Measurements from ENCODE around the gene ASTN2. TPM values are rescaled to one million over a fixed set of nuclear protein-coding genes. Genes with fewer than 3 reads are reported as not detected.

ASTN2 gene
- total RNA-seq, 1 experiment from 2014 or later, result 8.0 TPM

- peak; percentile 74 for DNase-seq
- no peaks in the 10 kb centered on the region for H3K36me3 ChIP-seq
Measured at GRCh38 chr9:116391306-116391900, 1023.5 kb downstream of the ASTN2 start.

GRCh38 chr9:116390303-116391228 lies 1024.3 kb downstream of the ASTN2 start:
- H3K4me3 ChIP-seq, result no peak overlapping the region
- no peaks in the 10 kb centered on the region for H3K27me3 ChIP-seq
- no peaks in the 10 kb centered on the region for H3K9me3 ChIP-seq
- no peaks in the 10 kb centered on the region for H3K36me3 ChIP-seq
- DNase-seq, result no peak

More at GRCh38 chr9:116391306-116391900, 1023.5 kb downstream of the ASTN2 start:
- Histone ChIP-seq H3K9me3 (no peaks in the 10 kb centered on the region), H3K27me3 (no peaks in the 10 kb centered on the region), H3K4me3 (no peak overlapping the region)

- Histone ChIP-seq H3K27me3 (no peaks in the 10 kb centered on the region), H3K9me3 (no peaks in the 10 kb centered on the region), H3K4me3 (no peak overlapping the region), H3K36me3 (no peaks in the 10 kb centered on the region)
- DNase-seq, result no peak
Measured at GRCh38 chr9:116389541-116390302, 1025.1 kb downstream of the ASTN2 start.

DNA sequence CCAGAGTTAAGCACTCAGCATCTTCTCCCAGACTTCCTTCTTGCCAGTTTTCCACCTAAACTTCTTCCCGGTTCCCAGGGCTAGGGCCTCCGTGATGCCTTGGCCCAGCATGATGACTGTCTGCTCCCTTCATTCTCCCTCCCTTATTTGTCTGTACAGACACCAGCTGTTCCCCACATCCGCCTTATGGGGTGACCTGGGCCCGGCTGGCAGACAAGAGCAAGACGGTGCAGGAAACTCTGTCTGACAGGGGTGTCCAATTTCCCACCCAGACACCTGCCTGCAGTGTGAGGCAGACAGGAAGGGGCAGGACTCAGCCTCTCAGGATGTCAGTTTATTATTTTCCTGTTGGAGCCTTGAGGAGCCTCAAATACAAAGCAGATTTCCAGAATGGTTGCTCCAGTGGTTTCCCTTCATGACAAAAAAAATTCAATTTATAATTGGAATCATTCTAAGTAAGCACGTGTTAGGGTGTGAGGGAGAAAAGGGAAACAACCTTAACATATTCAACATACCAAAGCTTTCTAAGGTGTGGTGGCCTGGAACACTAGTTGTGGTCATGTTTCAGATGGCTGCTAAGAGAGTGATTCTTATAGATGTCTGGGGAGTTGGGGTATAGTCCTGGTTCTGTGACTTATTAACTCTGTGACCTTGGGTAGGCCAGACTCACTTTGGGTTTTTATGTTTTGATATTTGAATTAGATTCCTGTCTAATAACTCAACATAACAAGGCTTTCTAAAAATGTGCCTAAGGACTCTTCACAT lies 1026.7 kb downstream of the ASTN2 start:
- Histone ChIP-seq H3K27me3 (no peaks in the 10 kb centered on the region), H3K36me3 (no peaks in the 10 kb centered on the region), H3K4me3 (no peak overlapping the region), H3K9me3 (no peaks in the 10 kb centered on the region)
- no peak for DNase-seq

GRCh38 chr9:116383936-116384335 lies 1030.9 kb downstream of the ASTN2 start:
- no peaks in the 10 kb centered on the region for H3K27me3 ChIP-seq
- DNase-seq, result no peak
- no peak overlapping the region for H3K4me3 ChIP-seq
- no peaks in the 10 kb centered on the region for H3K36me3 ChIP-seq
- H3K9me3 ChIP-seq, result no peaks in the 10 kb centered on the region

DNA sequence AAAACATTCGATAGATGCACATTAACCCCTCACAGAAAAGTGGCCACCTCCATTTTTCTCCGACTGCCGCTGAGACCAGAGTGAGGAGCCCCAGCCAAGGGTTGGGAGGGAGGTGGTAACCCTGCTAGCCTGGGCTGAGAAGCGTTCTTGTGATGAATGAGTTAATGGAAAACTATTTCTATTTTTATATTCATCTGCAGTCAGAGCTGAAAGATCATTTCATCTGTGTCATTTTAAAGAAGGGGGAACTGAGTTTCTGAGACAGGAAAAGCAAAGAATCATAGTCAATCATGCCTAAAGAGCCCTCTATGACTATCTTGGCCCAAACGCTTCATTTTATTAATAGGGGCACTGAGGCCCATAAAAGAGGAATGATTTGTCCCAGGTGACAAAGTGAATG lies 1031.7 kb downstream of the ASTN2 start:
- H3K36me3 ChIP-seq, result no peaks in the 10 kb centered on the region
- no peaks in the 10 kb centered on the region for H3K27me3 ChIP-seq
- H3K4me3 ChIP-seq, result no peak overlapping the region
- no peaks in the 10 kb centered on the region for H3K9me3 ChIP-seq
- no peak for DNase-seq

DNA sequence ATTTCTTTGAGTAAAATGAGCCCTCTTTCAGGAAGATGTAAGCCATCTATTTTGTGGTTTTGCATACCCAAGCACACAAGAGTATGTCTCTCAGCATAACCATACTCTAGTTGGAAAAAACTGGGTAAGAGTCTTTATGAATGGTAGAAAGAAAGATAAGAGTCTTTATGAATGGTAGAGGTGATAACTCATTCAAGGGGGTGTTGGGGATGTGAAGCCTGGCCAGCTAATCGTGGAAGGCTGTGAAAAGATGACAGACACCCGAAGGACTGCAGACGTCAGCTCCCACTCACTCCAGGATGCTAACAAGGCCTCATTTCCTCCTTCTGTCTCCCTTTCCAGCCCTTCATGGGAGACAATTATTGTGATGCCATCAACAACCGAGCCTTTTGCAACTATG lies 1032.8 kb downstream of the ASTN2 start:
- no peaks in the 10 kb centered on the region for H3K36me3 ChIP-seq
- H3K27me3 ChIP-seq, result no peaks in the 10 kb centered on the region
- no peak overlapping the region for H3K4me3 ChIP-seq
- no peak for DNase-seq
- H3K9me3 ChIP-seq, result no peaks in the 10 kb centered on the region

DNA sequence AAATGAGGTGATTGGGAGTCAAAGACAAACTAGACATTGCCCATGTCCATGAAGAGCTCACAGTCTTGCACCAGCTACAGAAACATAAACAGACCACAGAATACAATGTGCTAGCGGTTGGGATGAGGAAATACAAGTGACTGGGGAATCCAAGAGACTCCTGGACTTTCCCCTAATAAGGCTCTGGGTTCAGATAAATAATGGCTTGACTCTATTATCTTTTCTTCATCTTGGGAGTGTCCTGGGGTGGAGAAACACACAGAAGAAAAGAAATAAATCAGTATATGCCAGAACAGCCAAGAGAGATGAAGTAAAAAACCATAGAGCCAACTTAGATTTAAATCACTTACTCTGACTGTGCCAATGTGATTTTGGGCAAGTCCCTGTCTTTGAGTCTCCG lies 1033.5 kb downstream of the ASTN2 start:
- Histone ChIP-seq H3K36me3 (no peaks in the 10 kb centered on the region), H3K9me3 (no peaks in the 10 kb centered on the region), H3K4me3 (no peak overlapping the region), H3K27me3 (no peaks in the 10 kb centered on the region)
- no peak for DNase-seq

GRCh38 chr9:116380496-116380995 lies 1034.3 kb downstream of the ASTN2 start:
- Histone ChIP-seq H3K4me3 (no peak overlapping the region), H3K27me3 (no peaks in the 10 kb centered on the region), H3K9me3 (no peaks in the 10 kb centered on the region), H3K36me3 (no peaks in the 10 kb centered on the region)
- DNase-seq, result no peak

- no peak for DNase-seq
- H3K27me3 ChIP-seq, result no peaks in the 10 kb centered on the region
- no peaks in the 10 kb centered on the region for H3K36me3 ChIP-seq
- H3K9me3 ChIP-seq, result no peaks in the 10 kb centered on the region
- H3K4me3 ChIP-seq, result no peak overlapping the region
Measured at GRCh38 chr9:116379821-116380220, 1035.0 kb downstream of the ASTN2 start.

GRCh38 chr9:116378873-116379272 lies 1036.0 kb downstream of the ASTN2 start:
- Histone ChIP-seq H3K4me3 (no peak overlapping the region), H3K27me3 (no peaks in the 10 kb centered on the region), H3K36me3 (no peaks in the 10 kb centered on the region), H3K9me3 (no peaks in the 10 kb centered on the region)
- no peak for DNase-seq

DNA sequence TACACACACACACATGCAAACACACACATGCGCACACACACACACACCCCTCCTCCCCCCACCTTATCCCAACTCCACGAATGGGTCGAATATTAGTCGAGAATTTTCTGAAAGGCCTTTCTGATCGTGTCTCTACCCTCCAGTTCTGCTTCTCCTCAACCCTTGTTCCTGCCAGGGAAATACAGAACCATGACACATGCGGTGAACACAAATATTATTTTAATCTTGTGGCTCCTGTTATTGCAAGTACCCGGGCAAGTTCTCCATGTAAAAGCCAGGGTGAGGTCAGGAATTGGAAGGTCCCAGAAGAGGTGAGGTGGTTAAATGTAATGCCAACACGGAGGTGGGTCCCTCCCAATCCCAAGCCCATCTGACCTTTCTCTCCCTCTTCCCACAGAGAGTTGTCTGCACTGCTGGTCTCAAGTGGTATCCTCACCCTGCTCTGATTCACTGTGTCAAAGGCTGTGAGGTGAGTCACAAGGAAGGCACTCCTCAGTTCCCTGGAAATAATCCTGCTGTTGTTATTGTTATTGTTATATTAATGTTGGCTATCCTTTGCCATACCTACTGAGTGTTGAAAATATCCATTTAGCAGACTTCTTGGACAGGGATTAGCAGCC lies 1037.6 kb downstream of the ASTN2 start:
- Histone ChIP-seq H3K36me3 (no peaks in the 10 kb centered on the region), H3K9me3 (no peaks in the 10 kb centered on the region), H3K27me3 (no peaks in the 10 kb centered on the region), H3K4me3 (no peak overlapping the region)
- DNase-seq, result peak; percentile 90
